NB4 (cell line): Measurements from ENCODE around the gene ABLIM2.

Experiments
- POLR2A ChIP-seq: IDR thresholded peaks from 2 replicates; pipeline ENCODE4 v1.6.1; 2011; ENCODE audit warnings: mild to moderate bottlenecking; ENCODE audit not compliant: insufficient read length; ENCODE audit errors: extremely low read depth
- TF ChIP-seq, protein P1 (sequence below): IDR thresholded peaks from one replicate; pipeline ENCODE4 v1.5.1; 2012; ENCODE audit warnings: low read depth, low read length

DNA sequence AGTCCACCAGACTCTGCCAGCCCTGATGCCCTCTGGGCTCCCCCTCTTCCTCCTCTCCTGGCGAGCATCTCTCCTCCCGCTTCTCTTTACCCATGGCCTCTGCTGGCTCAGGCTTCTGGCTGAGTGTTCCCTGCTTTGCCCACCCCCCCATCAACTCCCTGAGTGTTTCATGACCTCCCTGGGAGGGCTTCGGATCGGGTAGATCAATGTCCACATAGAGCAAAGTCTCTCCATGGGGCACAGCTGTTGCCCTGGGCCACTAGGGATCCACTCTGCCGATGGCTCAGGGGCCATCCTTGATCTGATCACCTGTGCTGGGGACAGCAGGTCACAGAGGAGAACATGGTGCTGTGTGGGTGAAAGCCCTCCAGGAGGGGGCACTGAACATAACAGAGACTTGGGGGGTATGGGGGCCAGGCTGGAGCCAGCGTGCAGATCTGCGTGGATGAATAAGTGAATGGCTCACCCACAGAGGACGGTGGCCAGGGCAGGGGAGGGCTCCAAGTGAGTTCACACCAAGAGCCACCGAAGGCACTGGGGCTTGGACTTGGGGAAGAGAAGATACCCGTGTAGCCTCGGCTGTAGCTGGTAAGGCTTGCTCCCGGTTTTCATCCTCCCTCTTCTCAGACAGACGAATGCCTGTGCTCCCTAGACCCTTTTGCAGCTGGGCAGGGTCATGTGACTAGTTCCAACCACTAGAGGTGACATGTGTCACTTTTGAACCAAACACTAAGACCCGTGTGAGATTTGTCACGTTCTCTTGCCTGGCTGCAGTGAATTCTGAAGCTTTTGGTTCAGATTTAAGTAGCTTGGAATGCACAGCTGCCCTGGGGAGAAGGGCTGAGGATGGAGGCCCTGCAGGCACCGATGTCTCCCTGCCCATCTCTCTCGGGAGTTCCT lies 195.8 kb downstream of the ABLIM2 start:
- TF ChIP-seq, protein P1, sequence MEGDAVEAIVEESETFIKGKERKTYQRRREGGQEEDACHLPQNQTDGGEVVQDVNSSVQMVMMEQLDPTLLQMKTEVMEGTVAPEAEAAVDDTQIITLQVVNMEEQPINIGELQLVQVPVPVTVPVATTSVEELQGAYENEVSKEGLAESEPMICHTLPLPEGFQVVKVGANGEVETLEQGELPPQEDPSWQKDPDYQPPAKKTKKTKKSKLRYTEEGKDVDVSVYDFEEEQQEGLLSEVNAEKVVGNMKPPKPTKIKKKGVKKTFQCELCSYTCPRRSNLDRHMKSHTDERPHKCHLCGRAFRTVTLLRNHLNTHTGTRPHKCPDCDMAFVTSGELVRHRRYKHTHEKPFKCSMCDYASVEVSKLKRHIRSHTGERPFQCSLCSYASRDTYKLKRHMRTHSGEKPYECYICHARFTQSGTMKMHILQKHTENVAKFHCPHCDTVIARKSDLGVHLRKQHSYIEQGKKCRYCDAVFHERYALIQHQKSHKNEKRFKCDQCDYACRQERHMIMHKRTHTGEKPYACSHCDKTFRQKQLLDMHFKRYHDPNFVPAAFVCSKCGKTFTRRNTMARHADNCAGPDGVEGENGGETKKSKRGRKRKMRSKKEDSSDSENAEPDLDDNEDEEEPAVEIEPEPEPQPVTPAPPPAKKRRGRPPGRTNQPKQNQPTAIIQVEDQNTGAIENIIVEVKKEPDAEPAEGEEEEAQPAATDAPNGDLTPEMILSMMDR = no peak
- TF ChIP-seq POLR2A = no peak
